NCI-H1417 treated with DMSO at 0.1 percent for 48 hours (cell line): Measurements from ENCODE around the gene JTB.
"Not testable (repeated sequence)": the region's sequence is repeated elsewhere in the genome, so short reads cannot be mapped to it uniquely, and the experiment has no call there.

ENCODE experiments used
- DNase-seq: peaks from one replicate; lab custom pipeline; 2025; lab: John Stamatoyannopoulos, UW

The JTB gene

DNA sequence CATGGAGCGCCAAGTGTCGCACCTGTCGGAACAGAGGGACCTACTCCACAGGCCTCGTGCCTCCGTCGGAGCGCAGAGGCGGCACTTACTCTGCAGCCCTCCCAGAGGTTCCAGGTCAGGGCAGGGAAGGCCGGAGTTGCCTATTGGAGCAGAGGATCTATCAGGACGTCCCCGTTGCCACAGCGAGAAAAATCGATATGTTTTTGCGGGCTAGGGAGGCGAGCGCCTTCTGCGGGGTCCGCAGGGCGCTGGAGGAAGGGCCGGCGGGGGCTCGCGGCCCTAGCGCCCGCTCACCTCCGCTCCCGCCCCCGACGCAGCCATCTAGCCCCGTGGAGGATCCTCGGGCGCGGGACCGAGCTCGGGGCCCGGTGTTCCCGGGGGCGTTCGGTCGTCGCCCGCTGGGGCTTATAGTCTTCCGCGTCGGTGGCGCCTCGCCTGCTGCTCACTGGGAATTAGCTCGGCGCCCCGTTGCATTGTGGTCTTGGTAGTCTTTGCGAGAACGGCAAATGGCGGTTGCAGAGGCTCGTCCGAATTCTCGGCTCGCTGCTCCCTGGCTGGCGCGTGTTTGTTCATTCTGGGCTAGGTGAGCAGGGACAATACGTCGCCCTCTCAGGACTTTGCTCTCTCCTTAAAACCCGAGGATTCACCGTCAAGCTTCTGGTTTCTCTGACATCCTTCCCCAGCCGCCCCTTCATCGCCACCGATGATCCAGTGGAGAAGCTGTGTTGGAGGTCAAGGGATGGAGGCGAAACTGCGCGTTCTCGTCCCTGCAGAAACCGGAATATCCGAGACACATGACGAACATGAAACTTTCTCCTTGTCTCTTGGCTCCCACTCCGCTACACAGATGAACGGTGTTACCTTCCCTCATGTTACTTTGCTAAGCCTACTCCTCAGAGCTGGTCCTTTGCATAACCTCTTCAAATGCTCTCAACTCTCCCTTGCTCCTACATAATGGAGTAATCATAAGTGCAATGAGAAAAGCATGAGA is at the start of gene JTB:
TSS of gene JTB (minus strand) at position 425 of the 991 bp plus-strand sequence. CDS start at position 3, 422 bp downstream.
- no peak for DNase-seq

DNA sequence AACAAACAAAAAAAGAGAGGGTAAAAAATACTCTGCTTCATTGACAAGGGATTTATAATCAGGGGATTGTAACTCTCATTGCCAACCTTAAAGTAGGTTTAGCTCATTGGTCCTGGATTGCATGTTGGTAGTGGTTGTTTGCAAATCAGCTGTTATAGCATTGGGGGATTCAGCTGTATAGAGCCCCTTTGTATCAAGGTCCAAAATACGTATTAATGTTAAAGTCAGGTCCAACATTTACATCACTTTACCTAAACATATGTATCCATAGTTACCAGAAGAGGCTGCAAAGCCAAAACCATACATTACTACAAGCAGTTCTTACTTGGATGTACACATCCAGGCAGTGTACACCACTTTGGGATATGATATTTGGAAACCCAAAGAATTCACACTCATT is 42.5 kb upstream of the JTB start:
- no peak for DNase-seq

DNA sequence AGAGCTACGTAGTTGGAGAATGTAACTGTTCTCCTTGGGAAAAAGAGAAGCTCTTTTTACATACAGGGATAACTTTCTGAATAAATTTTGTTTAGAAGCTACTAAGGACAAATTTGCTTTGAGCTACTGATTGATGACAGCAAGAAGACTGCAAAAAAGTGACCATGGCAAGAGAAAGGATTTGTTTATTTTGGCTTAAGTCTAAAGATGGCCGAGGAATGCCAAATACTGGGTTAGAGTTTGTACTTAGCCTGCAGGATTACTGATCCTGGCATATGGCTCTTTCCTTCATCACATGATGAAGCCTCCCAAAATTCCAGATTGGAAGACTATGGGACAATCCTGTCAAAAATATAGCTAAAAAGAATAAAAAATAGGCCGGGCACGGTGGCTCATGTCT is 41.8 kb upstream of the JTB start:
- DNase-seq: no peak

DNA sequence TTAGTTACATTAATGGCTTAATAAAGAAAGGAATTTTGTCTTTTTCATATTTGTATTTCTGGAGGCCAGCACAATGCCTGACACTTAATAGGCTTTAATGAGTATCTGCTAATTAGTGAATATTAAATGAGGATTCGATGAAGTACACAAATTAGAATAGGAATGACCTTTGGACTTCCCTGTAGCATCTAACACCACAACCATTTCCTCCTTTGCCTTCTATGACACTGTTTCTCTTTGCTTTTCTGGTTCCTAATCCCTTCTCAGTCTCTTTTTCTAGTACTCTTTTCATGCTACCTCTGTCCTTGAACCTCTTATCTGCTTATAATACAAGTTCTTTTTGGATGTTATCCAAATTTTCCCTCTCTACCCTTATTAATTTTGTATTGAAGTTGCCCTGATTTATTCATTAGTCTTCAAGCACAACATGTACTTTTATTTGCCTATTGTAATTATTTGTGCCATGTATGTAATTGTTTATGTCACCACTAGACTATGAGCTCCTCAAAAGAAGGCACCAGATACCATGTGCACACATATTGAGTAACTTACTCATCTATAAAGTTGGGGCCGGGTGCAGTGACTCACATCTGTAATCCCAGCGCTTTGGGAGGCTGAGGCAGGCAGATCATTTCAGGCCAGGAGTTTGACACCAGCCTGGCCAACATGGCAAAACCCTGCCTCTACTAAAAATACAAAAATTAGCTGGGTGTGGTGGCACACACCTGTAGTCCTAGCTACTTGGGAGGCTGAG is 36.9 kb upstream of the JTB start:
- no peak for DNase-seq

DNA sequence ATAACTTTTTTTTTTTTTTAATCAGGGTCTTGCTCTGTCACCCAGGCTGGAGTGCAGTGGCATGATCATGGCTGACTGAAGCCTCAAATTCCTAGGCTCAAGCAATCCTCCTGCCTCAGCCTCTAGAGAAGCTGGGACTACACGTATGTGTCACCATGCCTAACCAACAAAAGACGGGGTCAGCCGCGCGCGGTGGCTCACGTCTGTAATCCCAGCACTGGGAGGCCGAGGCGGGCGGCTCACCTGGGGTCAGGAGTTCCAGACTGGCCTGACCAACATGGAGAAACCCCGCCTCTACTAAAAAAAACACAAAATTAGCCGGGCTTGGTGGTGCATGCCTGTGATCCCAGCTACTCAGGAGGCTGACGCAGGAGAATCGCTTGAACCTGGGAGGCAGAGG is 35.1 kb upstream of the JTB start:
- DNase-seq: not testable (repeated sequence)

DNA sequence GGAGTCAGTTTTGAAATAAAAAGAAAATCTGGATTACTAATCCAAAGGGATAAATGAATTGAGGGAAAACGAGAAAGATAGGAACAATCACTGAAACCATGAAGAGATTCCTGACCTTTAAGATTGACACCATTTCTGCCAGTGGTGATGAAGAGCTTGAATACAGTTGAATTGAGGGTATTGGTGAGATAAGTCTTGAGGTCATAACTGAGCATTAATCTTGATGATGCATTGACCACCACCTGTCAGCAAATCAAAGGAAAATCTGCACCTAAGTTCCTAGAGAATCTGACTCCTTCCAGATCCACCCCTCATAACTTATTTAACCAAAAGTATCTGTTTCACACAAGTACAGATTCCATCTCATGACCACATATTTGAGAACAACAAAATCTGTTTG is 34.7 kb upstream of the JTB start:
- no peak for DNase-seq

DNA sequence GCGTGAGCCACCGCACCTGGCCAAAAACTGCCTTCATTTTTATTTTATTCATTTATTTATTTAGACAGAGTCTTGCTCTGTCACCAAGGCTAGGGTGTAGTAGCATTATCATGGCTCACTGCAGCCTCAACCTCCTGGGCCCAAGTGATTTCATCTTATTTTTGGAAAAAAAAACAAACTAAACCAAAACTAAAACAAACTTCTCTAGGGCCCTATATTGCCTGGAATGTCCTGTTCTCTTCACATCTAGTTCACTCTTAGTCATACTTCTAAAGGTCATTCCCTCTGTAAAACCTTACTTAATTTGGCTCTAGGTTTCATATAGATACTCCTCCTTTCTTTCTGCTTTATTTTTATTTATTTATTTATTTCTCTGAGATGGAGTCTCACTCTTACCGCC is 28.7 kb upstream of the JTB start:
- DNase-seq: no peak

DNA sequence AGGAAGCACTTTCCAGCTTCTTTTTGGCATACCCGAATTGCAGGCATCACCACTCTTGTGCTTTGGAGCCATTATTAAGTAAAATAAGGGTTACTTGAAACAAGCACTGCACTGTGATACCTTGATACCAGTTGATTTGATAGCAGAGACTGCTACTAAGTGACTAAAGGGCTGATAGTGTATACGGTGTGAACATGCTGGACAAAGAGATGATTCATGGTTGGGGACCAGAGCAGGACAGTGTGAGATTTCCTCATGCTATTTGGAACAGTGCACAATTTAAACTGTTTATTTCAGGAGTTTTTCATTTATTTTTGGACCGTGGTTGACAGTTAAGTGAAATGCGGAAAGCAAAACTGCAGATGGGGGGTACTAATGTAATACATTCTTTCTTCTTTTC is 22.9 kb upstream of the JTB start:
- DNase-seq: no peak

DNA sequence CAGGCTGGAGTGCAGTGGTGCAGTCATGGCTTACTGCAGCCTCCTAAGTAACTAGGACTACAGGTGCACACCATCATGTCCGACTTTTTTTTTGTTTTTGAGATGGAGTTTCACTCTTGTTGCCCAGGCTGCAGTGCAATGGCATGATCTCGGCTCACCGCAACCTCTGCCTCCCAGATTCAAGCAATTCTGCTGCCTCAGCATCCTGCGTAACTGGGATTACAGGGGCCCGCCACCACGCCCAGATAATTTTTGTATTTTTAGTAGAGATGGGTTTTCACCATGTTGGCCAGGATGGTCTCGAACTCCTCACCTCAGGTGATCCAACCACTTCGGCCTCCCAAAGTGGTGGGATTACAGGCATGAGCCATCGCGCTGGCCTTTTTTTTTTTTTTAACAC is 19.4 kb upstream of the JTB start:
- not testable (repeated sequence) for DNase-seq

DNA sequence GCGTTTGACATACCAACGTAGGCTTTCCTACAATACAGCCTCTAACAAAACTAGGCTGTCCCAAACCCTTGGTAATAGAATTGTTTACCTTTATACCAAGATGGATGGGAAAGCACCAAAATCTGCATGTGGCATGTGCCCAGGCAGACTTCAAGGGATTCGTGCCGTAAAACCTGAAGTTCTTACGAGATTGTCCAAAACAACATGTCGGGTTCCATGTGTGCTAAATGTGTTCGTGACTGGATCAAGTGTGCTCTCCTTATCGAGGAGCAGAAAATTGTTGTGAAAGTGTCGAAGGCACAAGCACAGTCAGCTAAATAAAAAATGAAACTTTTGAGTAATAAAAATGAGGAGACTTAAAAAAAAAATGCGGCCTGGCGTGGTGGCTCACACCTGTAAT is 18.2 kb upstream of the JTB start:
- no peak for DNase-seq

DNA sequence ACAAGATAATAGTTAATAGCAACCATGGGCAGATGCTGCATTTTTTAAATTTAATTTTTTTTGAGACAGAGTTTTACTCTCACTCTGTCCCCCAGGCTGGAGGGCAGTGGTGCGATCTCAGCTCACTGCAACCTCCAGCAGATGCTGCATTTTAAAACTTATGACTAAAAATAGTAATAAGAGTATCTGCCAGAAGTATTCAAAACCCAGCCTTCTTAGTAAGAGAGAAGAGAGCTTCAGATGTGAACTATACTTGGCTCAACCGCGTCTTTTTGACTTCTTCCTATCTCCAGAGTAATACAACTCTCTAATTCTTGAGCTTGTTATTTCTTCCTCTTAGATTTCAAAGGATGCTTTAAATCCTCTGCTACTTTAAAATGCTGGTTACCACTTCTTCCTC is 17.7 kb upstream of the JTB start:
- no peak for DNase-seq

DNA sequence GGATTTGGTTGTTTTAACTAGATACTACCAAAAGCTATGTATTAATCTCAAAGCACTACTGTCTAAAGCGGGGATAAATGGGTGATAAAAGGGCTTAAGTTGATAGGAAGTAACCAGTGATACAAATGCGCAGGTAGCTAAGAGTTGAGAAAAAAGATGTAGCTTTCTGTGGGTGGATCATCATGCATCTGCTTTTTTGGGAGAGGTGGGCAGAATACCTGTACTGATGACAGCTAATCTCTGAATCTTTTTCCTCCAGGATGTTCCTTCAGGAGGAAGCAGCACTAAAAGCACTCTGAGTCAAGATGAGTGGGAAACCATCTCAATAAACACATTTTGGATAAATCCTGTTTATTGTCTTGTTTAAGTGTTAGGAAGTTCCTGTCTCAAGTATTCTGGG is 14.3 kb upstream of the JTB start:
- no peak for DNase-seq

DNA sequence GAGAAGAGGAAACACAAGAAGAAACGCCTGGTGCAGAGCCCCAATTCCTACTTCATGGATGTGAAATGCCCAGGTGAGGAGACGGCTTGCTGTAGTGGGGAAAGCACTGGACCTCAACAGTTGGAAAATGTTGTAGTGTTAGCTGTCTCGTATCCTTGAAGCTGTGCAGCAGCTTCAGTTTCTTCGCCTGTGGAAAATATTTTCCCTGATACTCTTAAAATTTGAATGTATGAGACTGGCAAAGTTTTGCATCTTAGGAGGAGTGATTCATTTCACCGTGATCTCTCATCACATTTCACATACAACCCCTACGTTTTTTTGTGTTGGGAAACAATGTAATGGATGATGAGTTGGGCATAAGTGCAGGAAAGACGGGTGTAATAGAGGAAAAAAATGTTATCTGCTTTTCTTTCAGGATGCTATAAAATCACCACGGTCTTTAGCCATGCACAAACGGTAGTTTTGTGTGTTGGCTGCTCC is 13.7 kb upstream of the JTB start:
- DNase-seq: no peak

DNA sequence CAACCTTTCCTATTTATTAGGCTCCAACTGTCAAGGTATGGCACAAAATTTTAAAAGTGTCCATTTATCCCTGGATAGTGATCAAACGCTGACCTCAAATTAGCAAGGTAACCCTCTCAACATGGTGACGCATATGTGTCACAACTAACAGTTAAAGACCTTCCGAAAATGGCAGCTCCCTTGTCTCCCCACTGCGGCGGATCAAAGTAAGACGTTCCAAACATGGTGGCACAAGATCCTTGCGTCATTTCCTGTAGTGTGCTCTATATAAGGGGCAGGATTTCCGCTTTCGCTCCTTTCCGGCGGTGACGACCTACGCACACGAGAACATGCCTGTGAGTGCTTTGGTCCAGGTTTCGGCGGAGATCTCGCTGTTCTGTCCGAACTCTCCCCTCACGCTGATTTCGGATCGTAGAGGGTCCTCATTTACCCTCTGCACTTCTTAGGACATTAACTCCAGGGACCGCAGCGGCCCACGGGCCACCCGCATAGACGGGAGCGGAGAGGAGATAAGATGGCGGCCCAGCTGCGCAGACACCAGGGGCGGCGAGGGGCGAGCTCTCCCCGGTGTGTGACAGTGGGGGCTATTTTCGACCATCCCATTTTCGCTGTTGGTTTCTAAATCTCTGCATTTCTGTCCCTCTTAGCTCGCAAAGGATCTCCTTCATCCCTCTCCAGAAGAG is 13.1 kb upstream of the JTB start, which contains the start of gene RPS27:
TSS of gene RPS27 (plus strand) at position 295 of the 683 bp plus-strand sequence. CDS start at position 330, 35 bp downstream.
- DNase-seq: peak; percentile 89

DNA sequence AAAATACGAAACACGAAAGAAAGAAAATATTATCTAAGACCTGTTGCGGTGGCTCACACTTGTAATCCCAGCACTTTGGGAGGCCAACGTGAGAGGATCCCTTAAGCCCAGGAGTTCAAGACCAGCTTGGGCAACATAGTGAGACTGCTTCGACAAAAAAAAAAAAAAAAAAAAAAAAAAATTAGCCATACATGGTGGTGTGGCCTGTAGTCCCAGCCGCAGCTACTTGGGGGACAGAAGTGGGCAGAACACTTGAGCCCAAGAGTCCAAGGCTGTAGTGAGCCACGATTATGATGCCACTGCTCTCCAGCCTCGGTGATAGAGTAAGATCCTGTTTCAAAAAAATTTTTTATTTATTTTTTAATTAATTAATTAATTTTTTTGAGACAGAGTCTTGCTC is 10.1 kb upstream of the JTB start:
- no peak for DNase-seq

DNA sequence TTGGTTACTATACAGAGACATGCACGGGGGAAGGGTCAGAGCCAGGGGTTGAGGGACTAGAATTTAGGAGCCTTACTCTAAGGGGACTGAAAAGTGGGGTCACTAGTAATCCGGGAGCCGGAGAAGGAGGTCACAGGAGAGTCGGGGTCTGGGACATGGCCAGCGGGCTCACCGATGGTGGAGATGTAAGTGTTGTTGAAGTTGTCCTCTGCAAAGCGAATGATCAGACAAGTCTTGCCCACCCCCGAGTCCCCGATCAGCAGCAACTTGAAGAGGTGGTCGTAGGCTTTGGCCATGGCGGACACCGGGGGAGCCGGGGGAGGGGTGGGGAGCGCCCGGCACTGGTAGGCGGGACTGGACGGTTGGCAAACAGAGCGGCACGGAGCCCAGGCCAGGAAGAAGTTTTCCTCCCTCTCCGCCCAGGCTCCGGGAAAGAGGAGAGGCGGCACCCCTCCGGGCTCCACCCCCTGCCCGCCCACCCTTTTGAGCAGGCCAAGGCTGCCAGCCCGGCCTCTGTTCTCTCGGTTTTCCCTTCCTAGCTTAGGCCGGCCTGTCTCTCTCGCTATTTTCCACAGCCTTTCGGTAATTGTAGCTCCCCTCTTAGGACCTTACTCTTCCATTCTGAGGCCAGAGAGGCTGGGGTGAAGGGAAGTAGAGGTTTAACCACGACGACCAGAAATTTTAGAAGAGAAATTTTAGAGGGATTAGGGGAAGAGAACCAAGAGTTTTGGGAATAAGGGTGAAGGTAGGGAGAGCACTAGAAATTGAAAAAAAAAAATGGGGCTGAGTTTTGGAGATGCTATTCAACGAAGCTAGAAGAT is 8.7 kb upstream of the JTB start, which contains the start of gene RAB13:
TSS of gene RAB13 (minus strand) at position 399 of the 821 bp plus-strand sequence. CDS start at position 296, 103 bp downstream.
- DNase-seq: peak; percentile 13

DNA sequence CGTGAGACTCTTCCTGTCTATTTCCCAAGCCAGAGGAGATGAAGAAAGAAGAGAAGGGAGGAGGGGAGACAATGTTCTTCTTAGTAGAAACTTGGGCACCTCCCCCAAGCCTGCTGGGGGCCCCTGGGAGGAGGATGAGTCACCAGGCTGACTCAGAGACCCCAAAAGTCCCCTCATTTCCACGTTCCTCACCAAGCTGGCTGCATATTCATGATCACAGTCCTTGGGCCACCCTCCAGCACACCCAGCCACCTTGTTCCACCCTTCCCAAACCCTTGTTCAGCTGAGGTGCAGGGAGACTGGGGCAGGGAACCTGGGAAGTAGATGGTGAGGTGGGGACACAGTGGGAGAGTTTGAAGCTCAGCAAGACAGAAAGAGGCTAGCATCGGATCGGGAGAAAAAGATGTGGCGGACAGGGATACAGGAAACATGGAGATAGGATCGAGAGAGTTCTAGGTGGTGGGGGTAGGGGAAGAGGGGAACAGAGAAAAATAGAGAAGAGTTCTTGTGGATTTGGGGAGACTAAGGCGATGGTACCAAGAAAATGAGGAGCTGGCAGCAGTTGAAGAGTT is 8.0 kb upstream of the JTB start:
- DNase-seq: no peak

DNA sequence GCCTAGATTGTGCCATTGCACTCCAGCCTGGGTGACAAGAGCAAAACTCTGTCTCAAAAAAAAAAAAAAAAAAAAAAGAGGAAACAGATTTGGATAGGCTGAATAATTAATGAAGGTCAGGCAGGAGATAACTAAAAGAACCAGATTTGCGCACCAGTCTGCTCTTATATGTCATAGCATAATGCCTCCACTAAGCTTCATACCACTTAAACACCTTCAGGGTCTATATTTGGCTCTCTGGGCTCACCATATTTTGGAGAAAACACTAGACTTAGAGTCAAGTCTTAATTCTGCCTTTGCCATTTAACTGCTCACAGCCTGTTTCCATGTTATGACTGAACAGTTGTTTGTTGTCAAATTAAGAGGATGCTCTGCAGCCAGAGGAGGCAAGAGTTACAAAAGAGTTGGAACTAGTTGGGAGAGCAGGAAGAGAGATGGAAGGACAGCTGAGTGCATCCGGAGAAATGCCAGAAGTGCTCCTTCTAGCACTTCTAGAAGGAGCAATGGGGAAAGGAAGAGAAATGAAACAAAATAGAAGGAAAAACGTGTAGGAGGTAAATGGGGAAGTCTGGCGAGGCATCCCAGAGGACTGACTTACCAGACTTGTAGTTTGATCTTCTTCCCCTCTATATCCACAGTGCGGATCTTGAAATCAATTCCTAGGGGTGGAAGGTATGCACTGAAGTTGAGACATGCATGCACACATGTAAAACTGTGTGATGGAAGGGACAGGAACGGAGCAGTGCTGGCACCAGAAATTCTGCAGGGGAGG is 6.8 kb upstream of the JTB start:
- no peak for DNase-seq

DNA sequence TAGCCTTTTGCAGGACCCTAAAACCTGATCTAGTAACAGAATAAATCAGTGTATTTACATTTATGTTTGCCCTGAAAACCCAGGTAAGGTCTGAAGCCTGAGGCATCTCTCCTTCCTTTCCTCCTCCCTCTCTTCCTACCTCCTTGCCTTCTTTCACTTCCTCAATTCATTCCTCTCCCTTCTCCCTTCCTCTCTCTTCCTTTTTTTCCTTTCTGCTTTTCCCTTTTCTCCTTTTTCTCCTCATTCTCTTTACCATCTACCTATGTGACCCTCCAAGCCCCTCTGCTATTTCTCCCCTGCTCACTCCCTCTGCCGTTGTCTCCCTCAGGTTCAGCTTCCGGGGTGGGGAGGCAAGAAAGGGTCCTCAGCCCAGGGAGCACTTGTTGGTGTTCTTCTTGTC is 4.3 kb upstream of the JTB start:
- not testable (repeated sequence) for DNase-seq

DNA sequence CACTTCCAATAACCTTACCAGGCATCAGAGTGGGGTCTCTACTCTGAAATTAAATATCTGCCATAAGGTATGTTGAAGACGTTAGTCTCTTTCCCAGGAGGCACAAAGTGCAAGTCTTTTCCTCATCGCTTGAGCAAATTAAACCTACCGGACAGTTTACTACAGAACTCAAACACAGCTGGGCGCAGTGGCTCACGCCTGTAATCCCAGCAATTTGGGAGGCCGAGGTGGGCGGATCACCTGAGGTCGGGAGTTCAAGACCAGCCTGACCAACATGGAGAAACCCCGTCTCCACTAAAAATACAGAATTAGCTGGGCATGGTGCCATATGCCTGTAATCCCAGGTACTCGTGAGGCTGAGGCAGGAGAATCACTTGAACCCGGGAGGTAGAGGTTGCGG is 1.6 kb upstream of the JTB start:
- not testable (repeated sequence) for DNase-seq
